Stimulated activated CD8-positive, alpha-beta memory T cell treated with anti-CD3 and anti-CD28 coated beads, Interleukin-7, amount 100 ng/mL, for 48 hours (primary cell): ENCODE results near the gene PIR.

Experiments used
- DNase-seq, 2 donors: peaks; one replicate each; pipeline ENCODE4 v3.0.0-alpha.2; 2020; ENCODE audit warnings: low read depth in 1 of 2; ENCODE audit errors: extremely low read depth in 1 of 2

The PIR gene

GRCh38 chrX:15418707-15419181 lies 74.4 kb downstream of the PIR start:
- no peak for DNase-seq

DNA sequence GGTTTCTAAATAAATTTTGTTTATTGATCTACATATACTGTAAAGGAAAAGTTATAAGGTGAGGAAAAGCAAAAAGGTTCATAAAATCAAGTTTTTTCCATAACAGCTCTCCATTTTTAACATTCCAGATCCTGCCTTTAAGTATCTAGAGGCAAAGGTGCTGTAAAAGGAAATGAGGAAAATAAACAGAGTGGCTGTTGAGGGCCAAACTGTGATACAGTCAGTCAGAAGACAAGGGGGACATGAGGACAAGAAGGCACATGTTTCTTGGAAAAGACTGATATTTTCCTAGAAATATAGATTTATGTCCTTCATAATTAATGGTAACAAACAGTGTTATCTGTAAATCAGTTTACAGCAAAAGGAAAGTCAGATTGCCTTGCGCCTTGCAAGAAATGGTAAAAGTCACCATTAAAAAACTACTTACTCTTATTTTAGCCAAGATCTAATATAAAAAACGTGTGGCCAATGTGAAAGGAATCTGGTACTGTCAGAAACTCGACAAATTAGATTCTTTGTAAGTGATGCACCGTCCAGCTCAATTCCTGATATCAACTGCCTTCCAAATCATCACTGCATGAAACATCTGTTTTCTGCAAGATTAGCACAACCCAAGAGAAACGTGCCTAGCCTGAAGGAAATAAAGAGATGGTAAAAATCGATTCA lies 75.0 kb downstream of the PIR start:
- DNase-seq, result no peak

DNA sequence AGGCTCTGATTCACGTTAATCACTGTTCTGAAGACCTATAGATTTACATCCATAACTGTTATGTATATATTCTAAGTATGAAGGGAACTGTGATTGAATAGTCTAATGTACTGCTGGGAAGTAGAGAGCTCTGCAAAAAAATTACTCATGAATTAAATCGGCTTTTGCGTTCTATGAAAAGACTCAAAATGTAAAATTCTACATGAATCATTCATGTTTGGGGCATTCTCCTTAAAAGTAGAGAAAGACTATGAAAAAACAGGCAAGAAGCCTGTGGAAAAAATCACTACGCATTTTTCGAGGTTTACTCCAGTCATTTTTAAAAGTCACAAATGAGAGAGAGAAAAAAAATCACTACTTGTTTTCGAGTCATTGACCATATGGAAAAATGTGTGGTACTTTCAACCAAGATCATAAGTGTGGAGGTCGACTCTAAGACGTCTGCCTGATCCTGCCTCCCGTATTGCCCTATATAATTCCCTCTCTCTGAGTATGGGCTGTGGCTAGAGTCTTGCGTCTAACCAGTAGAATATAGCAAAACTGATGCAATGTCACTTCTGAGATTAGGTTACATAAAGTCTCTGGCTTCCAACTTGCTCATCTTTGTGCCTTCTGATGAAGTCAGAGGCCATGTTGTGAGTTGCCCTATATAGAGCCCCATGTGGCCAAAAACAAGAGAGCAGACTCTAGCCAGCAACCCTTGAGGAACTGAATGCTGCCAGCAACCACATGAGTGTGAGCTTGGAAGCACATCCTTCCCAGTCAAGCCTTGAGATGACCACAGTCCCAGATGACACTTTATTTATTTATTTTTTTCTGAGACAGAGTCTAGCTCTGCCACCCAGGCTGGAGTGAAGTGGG lies 76.8 kb downstream of the PIR start:
- no peak for DNase-seq

DNA sequence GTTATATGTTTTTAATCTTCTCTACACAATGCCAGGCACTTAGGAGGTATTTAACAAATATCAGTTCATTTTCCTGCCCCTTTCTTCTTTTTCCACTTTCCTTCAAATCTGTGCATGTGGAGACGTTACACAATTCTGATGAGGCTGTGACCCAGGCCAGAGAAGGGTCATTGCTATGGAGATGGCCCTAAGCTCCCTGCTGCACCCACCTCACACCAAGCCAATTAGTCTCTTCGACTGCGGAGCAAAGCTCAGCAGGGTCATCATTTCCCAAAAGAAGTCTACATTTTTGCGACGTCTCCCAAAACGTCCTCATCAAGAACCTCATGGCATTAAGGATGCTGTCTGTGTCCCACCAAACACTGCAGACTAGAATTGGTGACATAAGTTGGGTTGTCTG lies 80.0 kb downstream of the PIR start:
- DNase-seq, result no peak

GRCh38 chrX:15410947-15411346 lies 82.2 kb downstream of the PIR start:
- DNase-seq, result no peak

GRCh38 chrX:15410430-15410829 lies 82.7 kb downstream of the PIR start:
- DNase-seq, result no peak

DNA sequence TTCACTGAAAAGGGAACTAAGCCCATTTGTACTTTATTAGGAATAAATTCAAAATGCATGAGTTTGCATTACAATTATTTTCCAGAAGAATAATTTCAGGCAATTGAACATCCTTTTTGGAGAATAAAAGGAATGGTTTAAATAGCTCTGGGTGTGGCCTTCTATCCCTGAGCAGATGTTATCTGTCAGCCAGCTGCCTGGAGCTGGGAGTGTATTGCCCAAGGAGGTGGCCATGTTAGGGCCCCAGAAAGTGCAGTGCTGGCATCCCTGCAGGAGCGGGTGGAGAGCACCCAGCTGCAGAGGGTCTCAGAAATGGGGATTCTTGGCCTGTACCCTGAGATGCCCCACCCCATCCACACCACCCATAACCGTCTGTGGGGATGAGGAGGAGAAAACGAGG lies 87.3 kb downstream of the PIR start:
- no peak for DNase-seq

DNA sequence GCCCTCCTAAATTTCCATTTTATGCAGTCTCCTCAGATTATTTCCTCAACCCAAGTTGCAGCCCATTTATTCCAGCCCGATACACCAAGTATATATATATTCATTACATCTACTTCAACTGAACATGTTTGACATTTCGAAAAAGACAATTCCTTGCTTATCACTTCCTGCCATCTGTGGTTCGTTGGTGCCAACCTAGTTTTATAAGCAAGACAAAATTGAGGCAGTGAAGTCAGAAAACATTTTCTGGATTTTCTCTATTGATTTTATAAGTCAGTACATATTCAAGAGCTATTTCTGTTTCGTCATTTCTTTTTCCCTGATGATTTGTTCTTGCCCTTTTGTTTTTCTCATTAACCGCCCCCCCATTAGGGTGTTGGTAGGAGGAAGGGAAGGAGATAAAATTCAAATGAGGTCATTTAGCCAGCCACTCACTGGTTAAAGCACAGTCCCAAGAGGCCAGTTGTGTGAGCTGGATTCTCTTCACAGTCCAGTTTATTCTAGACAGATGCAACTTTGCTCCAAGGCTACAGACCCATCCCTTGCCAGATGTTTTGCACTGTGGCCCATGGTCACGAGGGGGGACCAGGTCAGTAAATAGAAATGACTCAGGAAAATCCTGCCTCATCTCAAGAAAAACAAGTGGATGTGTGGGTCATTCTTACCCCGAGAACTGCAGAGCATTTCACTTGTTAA lies 88.6 kb downstream of the PIR start:
- DNase-seq, result no peak

- DNase-seq, result no peak
These were observed 91.8 kb downstream of the PIR start for GRCh38 chrX:15401378-15401777.

DNA sequence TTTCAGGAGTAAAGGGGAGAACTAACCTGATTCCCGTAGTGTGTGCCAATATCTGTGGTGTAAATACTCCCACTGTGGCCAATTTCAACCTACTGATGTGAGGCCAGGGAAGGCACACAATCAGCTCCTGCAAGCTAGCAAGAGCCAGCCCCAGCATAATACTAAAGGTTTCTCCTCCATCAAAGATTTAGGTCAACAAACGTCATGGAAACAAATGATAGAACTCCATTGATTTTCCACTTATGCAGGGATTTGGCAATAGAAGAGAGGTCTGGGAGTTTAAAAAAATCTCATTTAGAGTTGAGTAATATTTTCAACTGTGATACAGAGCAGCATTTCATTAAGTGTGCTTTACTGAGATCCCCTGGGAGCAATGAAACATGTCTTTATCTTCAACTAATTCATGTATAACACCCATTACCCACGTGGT lies 93.2 kb downstream of the PIR start:
- DNase-seq, result no peak

GRCh38 chrX:15398874-15399273 lies 94.3 kb downstream of the PIR start:
- DNase-seq, result no peak

GRCh38 chrX:15395789-15396188 lies 97.3 kb downstream of the PIR start:
- no peak for DNase-seq

DNA sequence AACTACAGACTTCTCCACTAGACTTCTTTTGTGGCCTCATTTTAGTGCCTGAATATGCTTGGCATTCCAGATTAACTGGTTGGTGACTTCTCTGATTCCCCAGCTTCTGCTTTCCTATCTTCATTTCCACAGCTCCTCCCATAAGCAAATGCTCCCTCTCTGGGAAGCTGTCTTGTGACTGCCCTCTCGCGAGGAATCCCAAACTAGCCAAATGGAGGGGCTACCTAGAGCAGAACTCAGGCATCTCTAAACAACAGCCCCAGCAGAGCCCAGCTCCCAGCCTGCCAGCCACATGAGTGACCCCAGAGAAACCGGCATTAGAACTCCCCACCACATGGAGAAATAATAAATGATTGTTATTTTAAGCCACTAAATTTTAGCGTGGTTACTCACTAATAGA lies 101.3 kb downstream of the PIR start:
- no peak for DNase-seq

DNA sequence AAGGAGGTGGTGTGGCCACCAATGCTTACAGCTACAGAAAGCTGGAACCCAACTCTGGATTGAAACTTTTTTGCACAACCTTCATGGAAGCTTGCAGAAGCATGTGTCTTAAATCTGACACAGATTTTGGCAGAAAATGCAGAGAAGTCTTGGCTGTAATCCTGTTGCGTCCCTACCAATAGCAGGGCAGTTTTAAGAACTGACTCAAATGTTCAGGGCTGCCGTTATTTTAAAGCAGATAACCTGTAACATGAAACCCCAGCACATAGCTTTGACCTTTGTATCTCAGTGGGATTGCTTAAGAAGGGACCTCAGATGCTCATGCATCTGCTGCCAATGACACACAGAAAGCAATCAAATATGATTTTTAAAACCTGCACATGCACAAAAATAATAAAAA lies 108.8 kb downstream of the PIR start, which contains the start of gene VEGFD:
TSS of gene VEGFD (minus strand) at position 110 of the 400 bp plus-strand sequence. CDS start 467 bp downstream, outside the sequence.
- no peak for DNase-seq

DNA sequence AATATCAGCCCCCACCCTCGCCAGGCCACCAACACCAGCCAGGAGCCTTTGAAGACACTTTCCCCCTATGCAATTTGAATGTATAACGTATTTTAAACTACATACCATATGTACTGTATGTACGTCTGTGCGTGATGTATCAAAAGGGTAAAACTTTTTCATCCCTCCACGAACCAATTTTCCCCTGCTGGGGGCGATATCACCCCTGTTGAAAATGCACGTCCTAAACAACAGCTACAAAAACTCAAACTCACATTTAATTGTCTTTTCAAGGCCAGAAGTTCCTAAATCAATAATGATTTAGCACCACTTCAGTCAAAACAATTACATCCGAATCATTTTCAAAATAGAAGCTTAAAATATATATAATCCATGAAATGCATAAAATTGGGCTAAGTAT lies 110.3 kb downstream of the PIR start:
- no peak for DNase-seq

DNA sequence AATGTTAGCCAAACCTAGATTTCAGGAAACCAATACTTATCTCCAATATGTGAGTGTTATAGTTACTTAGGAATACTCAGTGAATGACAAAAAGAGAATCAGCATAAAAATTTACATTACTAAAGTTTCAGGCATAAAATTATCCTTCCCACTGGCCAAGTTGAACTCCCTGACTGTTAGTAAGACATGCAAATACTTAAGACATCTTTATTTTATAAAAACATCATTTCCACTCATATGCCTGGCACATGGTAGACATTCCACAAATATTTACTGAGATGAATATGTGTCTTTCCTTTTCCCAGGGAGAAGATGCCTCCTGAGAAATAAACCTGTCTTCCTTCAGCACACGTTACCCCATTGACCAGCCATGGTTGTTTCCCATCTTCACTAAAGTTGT lies 116.2 kb downstream of the PIR start:
- DNase-seq, result no peak

- DNase-seq, result no peak
These were observed 119.2 kb downstream of the PIR start for GRCh38 chrX:15373976-15374375.

DNA sequence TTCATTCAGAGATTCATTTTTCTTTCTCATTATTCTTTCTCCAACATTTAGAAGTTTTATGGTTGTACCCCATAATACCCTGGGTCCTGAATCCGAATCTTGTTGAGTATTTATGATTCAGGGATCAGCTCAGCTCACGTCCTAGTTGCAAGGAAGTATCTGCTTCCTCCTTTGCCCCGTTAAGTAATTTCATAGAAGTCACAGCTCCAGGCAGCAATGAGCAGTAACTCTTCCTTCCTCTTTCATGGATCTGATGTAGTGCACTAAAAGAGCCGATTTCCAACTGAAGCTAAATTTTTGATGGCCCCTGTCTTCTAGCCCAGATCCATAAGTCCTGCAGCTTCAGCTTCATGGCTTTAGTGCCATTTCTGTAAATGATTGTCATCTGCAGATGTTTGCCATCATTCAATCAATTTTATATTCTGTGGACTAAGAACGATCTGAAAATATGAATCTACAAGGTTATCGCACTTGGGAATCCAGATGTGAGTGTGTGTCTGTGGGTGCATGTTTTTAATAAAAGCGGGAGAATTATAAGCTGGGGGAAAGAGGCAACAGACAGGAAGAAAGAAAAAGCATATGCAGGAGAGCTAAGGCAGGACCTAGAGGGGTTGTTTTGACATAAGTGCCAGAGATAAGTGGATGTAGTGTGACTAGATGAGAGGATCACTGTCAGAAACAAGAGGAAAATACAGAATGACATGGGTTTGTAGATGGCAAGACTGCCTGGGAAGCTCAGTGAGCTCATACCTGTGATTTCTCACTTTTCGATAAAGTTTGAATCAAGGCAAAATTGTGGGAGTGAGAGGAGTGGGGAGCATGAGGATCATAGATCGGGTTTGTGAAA lies 126.4 kb downstream of the PIR start:
- no peak for DNase-seq

DNA sequence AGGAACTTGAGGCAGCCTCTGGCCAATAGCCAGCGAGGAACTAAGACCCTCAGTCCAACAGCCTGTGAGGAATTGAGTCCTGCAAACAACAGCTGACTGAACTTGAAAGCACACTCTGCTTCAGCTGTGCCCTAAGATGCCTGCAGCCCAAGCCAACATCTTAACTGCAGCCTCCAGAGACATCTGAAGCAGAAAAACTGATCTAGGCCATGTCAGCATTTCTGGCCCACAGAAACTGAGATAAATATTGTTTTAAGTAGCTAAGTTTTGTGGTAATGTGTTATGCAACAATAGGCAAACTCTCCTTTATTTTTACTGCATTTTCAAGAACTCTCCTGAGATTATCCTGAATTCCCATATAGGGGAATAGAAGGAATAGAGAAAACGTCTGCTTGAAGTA lies 133.4 kb downstream of the PIR start:
- no peak for DNase-seq

DNA sequence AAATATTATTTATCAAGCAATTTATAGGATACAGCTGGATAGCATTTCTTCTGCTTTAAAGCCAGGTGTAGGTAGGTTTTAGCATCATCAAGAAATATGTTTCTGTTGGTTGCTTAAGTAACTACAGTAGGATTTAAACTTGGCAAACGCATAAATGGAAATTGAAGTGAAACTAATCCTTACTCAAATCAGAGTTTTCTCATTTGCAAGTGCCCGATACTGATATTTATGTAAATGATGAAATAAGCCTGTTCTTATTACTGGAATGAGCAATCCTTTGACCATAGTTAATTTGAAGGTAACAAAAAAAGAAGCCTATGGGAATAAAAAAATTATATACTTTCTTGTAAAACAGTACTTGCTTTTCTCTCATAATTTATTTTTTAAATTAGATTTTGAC lies 134.6 kb downstream of the PIR start:
- DNase-seq, result no peak

DNA sequence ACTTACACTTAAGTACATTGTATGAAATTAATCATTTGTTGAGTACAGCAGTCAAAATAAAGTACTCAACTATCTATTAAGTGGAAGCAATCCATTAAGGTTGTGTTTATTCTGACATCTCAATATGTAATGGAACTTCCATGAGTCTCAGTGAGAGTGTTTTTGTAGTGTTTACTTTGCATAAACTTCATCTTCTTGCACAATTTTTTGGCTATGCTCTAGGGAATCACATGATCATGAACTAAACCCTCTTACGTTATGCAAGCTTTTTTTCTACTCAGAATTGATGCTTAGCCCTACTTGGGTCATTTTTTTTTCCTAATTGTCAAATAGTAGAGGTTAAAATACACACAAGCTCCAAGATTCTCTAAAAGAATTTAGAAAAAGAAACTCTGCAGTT lies 136.7 kb downstream of the PIR start:
- no peak for DNase-seq
